Prostate gland (tissue), 2 donors: ENCODE data around the gene RAI1. TPM values are rescaled to one million over a fixed set of nuclear protein-coding genes. Genes with fewer than 3 reads are reported as not detected.

ENCODE experiments used
- DNase-seq: peaks from one replicate; pipeline ENCODE4 v3.0.0-alpha.2; 2019; ENCODE audit warnings: low spot score
- H3K27ac ChIP-seq, 2 donors: fragments of 200-600 bp; sonication (generic); 2 replicates each; pipeline ENCODE4 v1.5.1; 2017 to 2019
- H3K27me3 ChIP-seq: fragments of 200-600 bp; sonication (generic); replicated peaks from 2 replicates; pipeline ENCODE4 v1.5.1; 2019; ENCODE audit not compliant: insufficient read depth
- H3K36me3 ChIP-seq, 2 donors: fragments of 200-600 bp; sonication (generic); 1 replicate in 1 of 2; 2 replicates in 1 of 2; pipeline versions ENCODE4 v1.5.1 to v1.8.1; 2017 to 2019
- H3K4me1 ChIP-seq: fragments of 200-600 bp; sonication (generic); replicated peaks from 2 replicates; pipeline ENCODE4 v1.5.1; 2019
- H3K4me3 ChIP-seq, 2 donors: fragments of 200-600 bp; sonication (generic); 2 replicates each; pipeline ENCODE4 v1.5.1; 2017 to 2019
- H3K9me3 ChIP-seq: fragments of 200-600 bp; sonication (generic); 2 replicates; pipeline ENCODE4 v1.5.1; 2017
- CTCF ChIP-seq, 4 experiments: fragments of 200-600 bp in 2 of 4; fragments of 450-650 bp in 2 of 4; sonication (generic) in 2 of 4; IDR thresholded peaks; 1 replicate in 3 of 4; 2 replicates in 1 of 4; pipeline ENCODE4 v1.5.1; 2016 to 2019; ENCODE audit warnings: antibody characterized with exemption in 4 of 4, mild to moderate bottlenecking in 2 of 4, moderate library complexity in 2 of 4
- POLR2A ChIP-seq: fragments of 450-650 bp; IDR thresholded peaks from one replicate; pipeline ENCODE4 v1.6.1; 2016; ENCODE audit warnings: antibody characterized with exemption, mild to moderate bottlenecking
- POLR2AphosphoS5 ChIP-seq: sonication (generic); formaldehyde crosslinking; IDR thresholded peaks from one replicate; pipeline ENCODE4 v1.6.1; 2017; ENCODE audit warnings: antibody characterized with exemption
- WGBS: methylation state at CpG from one replicate; pipeline ENCODE4 v1.1.5; 2018; 5-methylcytosine and 5-hydroxymethylcytosine counted together
- intact Hi-C: fragments of 100-400 bp; cut with DNase I; formaldehyde crosslinking; loops from one replicate; pipeline ENCODE4 v1.14.2; 2022
- total RNA-seq, 2 donors: library from RNA; depleted of rRNA; stranded (reverse); fragments of >200 nt; gene quantifications; one replicate each; pipeline ENCODE4 v1.1.0, GENCODE V29; 2016

The RAI1 gene
- total RNA-seq, 2 donors from 2014 or later, result 69.2 to 71.0 TPM

- Histone ChIP-seq H3K4me3 (no peak overlapping the region), H3K9me3 (no peaks in the 10 kb centered on the region), H3K27ac (peak overlapping the region; percentile 82 to 90), H3K27me3 (no peaks in the 10 kb centered on the region), H3K36me3 (no peaks in the 10 kb centered on the region), H3K4me1 (peaks cover 47% of the 10 kb centered on the region)
- WGBS, result 28% methylated on average over 10 of the region's 10 CpGs
- DNase-seq, result no peak
- TF ChIP-seq CTCF (IDR thresholded peaks at IDR 0.05), result peak in 1 of 4 experiments; percentile 2
- no peak for TF ChIP-seq POLR2A
- peak; percentile 38 for TF ChIP-seq POLR2AphosphoS5
- intact Hi-C loops, result loop anchor here (5.0 kb wide), 1 partner anchor 47 kb away; no protein-coding TSS in a partner anchor
These were observed 58.3 kb downstream of the RAI1 start for GRCh38 chr17:17739388-17740066.

GRCh38 chr17:17740615-17741348, 59.5 kb downstream of the RAI1 start:
- Histone ChIP-seq H3K4me1 (peaks cover 47% of the 10 kb centered on the region), H3K27me3 (no peaks in the 10 kb centered on the region), H3K27ac (peak overlapping the region; percentile 82 to 90), H3K9me3 (no peaks in the 10 kb centered on the region), H3K4me3 (no peak overlapping the region), H3K36me3 (no peaks in the 10 kb centered on the region)
- no peak for DNase-seq
- 53% methylated on average over 27 of the region's 27 CpGs for WGBS
- intact Hi-C loops, result loop anchor here (5.0 kb wide), 1 partner anchor 48 kb away; no protein-coding TSS in a partner anchor
- TF ChIP-seq POLR2A, result no peak
- TF ChIP-seq POLR2AphosphoS5, result no peak
- TF ChIP-seq CTCF (IDR thresholded peaks at IDR 0.05), result no peak

- peaks cover 47% of the 10 kb centered on the region for H3K4me1 ChIP-seq
These were observed 60.2 kb downstream of the RAI1 start for GRCh38 chr17:17741349-17742023.

GRCh38 chr17:17742133-17742621, 60.9 kb downstream of the RAI1 start:
- Histone ChIP-seq H3K27me3 (no peaks in the 10 kb centered on the region), H3K4me3 (no peak overlapping the region), H3K4me1 (peaks cover 47% of the 10 kb centered on the region), H3K27ac (peak overlapping the region; percentile 82 to 90), H3K36me3 (no peaks in the 10 kb centered on the region), H3K9me3 (no peaks in the 10 kb centered on the region)
- DNase-seq, result no peak
- intact Hi-C loops, result loop anchor here (5.0 kb wide), 1 partner anchor 50 kb away; no protein-coding TSS in a partner anchor
- TF ChIP-seq POLR2AphosphoS5 (no peak), POLR2A (no peak), CTCF (IDR thresholded peaks at IDR 0.05) (no peak)
- 15% methylated on average over 5 of the region's 5 CpGs for WGBS

More at GRCh38 chr17:17741349-17742023, 60.2 kb downstream of the RAI1 start:
- TF ChIP-seq CTCF (IDR thresholded peaks at IDR 0.05) (peak in 1 of 4 experiments; percentile 43), POLR2A (no peak)
- WGBS, result 14% methylated on average over 18 of the region's 18 CpGs
- Histone ChIP-seq H3K9me3 (no peaks in the 10 kb centered on the region), H3K36me3 (no peaks in the 10 kb centered on the region), H3K4me3 (peak overlapping the region in 1 of 2 donors; percentile 1), H3K27ac (peak overlapping the region; percentile 82 to 90), H3K27me3 (no peaks in the 10 kb centered on the region)
- DNase-seq, result peak; percentile 67
- intact Hi-C loops, result loop anchor here (5.0 kb wide), 1 partner anchor 49 kb away; no protein-coding TSS in a partner anchor
